Activated T-cell treated with anti-CD3 and anti-CD28 coated beads for 24 hours (primary cell): ENCODE data around the gene AIFM1.

Experiments
- DNase-seq: peaks from one replicate; pipeline ENCODE4 v3.0.0-alpha.2; 2020; ENCODE audit warnings: low read depth

AIFM1 gene

DNA sequence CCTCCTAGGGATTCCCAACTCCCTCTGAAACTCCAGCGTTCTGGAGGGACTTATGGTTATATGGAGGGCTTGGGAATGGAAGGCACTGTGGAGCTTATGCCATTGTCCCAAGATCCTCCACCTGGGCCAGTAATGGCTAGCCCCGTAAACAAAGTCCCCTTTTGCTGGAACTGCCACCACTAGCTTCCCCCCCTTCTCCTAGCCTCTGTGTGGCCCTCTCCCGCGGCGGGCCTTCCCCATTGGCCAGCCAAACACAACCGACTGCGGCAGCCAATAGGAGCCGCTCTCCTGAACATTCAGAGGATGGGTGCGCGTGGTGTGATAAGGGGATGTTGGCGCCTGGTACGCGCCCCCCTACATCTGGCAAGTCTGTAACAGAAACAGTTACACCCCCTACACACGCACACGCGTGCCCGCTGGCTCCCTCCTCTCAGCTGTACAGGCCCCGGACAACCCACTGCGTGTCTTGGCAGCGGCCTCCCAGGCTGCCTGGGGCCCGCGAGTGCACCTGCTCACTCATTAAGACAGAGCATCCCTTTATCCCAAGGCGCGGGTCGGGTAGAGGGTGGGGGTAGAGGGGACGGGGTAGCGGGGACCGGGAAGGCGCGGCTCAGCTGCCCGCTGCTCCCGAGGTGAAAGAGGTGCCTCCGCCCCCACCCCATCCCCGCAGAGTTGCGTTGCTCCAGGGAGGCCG, 5.3 kb upstream of the AIFM1 start:
- DNase-seq = peak; percentile 41

DNA sequence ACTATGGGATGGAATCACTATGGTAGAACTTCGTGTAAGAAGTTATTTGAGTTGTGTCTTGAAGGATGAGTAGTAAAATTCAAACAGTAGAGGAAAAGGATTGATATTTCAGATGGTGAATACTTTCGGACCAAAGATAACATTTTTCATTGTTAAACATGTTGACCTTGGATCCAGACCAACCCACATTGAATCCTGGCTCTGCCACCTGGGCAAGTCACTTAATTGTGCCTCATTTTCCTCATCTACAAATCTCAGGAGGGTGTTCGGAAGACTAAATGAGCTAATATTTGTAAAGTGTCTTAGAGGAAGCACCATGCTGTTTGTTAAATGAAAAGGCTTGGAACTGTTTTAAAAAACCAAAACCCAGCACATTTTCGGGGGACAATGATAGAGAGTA, 1.4 kb upstream of the AIFM1 start:
- no peak for DNase-seq

DNA sequence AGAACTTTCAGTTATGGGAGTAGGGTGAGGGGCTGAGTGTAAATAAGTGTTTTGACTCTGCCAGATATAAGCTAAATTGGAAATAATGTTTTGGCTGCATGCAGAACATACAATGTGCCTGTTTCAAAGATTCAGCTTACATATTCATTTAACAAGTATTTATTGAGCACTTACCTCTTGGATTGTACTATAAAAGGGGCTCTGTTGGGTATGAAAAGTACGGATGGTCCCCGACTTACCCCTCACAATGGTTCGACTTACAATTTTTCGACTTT, 799 bp upstream of the AIFM1 start:
- DNase-seq = no peak

DNA sequence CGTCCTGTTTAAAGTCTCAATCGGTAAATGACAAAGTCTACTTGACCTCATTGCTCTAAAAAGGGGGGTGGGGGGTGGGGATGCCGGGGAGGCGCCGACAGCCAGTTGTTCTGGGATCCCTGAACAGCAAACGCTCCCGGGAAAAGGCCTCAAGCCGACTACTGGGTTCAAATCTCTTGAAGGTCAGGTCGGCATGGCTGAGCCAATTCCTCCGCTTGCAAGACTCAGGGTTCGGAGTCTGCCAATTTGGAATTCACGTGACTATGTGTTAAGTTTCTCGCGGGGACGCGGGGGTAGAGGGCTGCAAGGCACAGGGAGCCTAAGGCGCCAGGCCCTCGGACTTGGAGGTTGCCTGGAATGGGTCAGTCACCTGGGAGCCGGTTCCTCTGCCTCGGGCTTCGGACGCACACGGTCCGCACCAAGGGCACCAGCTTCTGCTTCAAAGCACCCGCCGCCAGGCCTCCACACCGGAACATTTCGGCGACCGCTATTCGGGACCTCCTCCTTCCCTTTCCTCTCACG, 399 bp downstream of the AIFM1 start:
- DNase-seq = no peak

DNA sequence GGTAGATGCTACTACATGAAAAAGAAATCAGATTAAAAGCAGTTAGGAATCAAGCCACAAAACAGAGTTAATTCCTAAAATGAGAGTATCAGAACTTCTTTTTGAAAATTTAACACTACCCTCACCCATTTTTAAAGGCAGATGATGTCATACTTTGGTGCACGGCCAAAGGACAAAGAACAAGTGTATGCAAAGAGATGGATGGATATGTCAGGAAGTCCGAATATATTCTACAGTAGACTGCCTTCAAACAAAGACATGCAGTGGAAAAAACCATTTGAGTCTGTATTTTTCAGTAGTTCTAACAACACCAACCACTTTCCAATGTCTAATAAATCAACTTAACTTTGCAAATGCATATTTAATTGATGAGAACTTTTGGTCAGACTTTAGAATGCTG, 2.2 kb downstream of the AIFM1 start:
- DNase-seq = no peak

DNA sequence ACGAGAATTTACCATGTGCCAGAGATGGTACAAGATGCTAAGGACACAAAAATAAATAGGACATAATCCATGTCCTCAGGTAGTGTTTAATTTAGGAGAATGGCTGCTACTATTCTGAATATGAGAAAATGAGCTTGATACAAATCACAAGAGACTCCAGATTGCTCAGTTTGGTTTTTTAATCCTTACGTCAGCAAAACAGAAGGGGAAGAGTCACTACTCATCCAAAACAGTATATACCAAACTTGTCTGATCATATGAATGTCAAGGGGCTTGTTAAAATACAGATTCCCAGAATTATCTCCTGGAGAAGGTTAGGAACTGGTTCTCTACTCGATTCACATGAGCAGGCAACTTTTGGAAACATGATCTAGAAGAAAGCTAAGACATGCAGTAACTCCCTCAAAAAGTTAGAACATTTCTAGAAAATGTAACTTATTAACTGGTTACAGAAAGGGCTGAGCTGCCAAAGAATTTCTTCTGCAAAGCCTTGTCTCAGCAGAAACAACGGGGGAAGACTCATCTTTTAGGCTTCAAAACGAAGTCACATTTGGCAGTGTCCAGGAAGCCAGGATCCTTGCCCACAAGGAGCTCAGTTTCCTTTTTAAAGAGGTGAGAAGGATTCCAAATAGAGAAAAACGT, 3.4 kb downstream of the AIFM1 start:
- DNase-seq = no peak

DNA sequence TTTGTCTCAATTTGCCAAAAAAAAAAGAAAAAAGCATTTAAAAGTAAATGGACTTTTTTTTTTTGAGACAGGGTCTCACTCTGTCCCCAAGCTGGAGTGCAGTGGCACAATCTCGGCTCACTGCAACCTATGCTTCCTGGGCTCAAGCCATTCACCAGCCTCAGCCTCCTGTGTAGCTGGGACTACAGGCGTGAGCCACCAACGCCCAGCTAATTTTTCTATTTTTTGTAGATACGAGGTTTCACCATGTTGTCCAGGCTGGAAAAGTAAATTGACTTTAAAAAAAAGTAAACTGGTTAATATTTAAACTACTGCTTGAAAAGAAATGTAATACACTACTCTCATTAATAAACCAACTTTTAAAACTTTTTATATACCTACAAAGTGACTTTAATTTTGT, 5.9 kb downstream of the AIFM1 start:
- DNase-seq = no peak

DNA sequence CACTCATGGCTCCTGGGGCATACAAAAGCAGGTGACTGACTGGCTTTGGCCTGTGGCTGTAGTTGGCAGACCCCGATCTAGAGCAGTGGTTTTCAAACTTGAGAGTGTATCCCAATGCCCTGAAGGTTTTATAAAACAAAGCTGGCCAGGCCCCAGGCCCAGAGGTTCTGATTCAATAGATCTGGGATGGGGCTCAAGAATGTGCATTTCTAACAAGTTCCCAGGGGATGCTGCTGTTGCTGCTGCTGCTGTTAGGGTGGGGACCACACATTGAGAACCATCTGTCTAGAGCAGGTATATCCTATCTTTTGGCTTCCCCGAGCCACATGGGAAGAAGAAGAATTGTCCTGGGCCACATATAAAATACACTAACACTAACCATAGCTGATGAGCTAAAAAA, 7.3 kb downstream of the AIFM1 start:
- no peak for DNase-seq

DNA sequence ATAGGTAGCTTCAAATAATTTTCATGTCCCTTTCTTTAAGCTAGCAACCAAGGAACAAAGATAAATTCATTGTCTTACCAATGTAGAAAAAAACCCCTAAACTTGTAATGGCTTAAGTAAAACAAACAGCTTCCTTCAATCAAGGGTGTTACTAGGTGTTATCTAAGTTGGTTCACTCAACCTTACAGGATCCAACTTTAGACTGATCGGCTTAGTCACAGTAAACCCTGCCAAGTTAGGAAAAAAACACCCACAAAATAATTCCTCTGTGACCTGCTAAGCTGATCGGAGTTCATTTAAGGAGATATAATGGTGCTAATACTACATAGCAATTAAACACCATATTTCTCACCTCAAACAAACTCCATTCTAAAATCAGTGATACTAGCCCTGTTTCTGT, 10.1 kb downstream of the AIFM1 start:
- DNase-seq = no peak

DNA sequence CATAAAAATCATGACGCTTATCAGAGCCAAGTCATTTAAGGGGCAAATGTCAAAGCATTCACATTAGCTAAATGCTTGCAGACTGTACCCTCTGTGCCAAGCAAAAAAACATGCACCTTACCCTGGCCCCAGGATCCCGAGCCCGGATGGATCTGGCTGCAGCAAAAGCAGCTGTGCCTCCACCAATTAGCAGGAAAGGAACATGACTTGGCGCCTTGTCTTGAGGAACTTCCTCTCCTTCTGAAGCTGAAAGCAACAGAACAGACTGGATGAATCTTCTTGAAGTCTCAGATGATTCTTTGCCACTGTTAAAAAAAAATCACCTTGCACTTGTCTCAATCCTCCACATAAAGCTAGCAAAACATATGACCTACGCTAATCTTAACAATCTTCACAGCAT, 18.0 kb downstream of the AIFM1 start:
- DNase-seq = no peak

DNA sequence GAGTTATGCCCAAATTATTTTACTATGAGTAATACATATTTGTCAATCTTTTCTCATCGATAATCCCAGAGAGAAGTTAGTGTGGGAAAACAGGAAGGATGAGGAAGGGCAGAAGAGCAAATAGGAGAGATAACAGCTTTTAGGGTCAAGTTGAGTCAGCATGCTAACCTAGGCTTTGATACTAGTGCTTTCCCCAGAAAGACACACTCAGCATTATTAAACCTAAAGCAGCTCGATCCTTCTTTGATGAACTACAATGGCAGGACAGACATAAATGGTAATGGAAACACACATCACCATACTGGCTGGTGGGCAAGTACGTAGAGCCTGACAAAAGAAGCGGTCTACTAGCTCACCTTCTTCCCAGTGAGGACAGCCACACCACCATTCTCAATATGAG, 20.5 kb downstream of the AIFM1 start:
- DNase-seq = no peak

DNA sequence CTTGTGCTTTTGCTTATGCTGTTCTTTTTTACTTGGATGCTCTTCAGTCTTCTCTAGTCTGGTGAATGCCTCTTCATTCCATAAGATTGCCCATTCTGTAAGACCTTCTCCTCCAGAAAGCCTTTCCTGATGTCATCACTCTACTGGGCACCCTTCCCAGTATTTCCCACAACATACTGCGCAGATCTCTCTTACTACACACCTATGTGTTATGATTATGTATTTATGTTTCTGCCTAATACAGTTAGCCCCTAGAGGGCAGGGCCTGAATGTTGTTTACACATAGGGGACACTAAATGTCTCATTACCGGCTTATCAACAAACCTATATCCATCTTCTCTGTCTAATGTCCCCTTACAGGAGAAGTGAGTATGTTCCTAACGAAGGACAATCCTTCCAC, 21.1 kb downstream of the AIFM1 start:
- DNase-seq = no peak

DNA sequence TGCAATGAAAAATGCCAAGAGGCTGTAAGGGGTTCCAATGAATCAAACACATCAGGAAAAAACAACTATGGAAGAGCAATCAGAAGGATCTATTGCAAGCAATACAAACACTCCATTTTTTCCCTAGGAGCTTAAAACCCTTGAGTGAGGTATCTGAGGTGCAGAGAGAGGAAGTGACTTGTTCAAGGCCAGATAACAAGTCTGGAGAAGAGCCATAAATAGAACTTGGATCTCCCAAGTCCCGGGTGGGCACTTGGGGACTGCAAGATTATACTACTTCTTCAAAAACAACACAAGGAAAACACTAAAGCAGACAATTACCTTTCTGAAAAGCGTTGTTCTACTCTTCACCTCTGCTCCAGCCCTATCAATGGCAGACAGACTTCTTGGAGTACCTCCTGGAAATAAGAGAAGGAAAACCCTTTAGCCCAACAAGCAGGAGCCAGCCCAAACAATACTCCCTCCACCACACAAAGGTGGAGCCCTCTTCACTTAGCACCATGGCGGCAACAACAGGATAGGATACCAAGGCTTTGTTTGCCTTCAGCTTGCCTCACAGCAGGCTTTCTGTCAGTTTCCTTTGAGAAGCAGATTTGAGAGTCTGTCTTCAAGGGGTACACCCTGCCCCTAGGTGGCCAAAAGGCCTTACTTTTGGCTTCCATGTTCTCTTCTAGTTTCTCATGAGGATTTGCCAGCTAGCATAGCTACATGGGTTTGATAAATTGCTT, 26.0 kb downstream of the AIFM1 start:
- DNase-seq = no peak

DNA sequence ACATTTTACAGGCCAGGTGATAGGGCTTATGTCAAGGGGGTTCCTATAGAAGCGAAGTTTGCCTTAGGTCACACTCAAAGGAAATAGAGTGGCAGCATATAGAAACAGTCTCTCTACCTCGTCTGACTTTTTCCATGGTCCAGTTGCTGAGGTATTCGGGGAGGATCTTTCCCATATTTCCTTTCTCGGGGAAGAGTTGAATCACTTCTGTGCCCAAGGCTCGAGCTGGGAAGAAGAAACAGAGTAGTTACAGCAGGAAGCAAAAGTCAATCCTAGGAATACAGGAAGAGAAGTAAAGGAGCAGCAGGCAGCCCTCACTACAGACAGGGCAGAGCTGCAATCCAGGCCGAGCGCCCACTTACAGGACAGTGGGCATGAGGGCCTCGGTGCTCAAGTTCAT, 28.7 kb downstream of the AIFM1 start:
- no peak for DNase-seq

DNA sequence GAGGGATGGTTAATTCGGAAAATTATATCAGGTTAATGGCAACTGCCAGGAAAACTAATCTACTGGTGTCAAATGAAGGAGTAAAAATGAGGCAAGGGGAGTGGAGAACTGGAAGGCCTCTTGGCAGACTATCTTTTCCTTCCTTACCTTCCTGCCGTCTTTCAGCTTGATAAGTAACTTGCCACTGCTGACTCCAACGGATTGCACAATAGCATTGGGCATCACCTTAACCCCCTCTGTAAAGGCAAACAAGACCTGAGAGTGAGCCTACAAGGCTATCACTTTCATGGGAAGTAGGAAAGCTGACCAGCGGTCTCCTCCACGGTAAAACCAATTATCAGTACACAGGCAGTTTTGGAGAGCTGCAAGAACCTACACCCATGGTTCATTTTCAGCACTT, 29.1 kb downstream of the AIFM1 start:
- no peak for DNase-seq

DNA sequence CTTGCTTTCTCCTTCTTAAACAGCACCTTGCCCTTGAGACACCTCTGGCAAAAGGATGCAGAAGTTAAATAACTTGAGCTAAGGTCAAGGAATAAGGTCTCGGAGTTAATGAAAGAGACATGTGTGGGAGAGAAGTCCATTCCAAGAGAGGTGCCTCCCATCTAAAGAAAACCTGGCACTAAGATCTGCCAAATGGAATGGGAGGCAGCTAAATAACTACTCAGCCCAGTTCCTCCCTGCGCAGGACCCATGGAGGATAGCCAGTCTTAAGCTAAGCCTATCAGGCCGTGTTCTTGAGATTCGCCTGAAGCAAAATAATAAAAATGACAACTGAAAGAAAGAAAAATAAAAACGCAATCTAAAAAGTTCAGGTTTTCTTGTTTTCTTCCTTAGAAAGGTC, 34.7 kb downstream of the AIFM1 start:
- no peak for DNase-seq

DNA sequence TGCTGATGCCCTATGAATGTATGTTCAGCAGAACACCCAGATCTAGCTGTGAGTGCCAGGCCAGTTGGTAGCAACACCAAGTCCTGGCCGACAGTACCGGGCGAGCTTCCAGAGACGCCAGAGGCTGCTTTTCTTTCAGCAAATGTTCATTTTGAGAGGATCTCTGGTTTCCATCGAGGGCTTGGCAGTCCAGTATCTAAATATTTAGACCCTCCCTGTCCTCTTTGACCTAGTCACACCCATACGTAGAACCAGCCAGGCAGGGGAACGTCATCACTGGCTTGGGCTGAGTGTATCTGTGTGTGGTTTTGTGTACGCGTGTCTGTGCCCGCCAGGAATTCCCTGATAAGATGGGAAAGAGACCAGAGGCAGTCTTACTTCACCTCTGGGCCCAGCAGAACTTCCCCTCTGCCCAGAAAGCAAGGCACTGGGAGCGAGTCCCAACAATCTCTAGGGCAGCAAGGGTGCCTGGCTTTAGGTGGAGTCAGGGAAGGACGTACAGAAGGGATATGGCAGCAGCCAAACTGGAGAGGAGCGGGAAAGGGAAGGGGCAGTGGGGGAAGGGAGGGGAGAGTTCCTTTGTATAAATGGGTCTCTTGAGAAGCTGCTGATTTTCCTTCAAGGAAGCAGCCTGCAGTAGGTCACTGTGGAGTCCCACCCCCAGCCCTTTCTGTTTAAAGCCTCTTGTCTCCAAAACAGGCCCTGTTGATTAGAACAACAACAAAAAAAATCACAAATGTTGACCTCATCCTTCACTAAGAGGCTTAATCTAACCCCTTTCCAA, 40.4 kb downstream of the AIFM1 start:
- DNase-seq = no peak

DNA sequence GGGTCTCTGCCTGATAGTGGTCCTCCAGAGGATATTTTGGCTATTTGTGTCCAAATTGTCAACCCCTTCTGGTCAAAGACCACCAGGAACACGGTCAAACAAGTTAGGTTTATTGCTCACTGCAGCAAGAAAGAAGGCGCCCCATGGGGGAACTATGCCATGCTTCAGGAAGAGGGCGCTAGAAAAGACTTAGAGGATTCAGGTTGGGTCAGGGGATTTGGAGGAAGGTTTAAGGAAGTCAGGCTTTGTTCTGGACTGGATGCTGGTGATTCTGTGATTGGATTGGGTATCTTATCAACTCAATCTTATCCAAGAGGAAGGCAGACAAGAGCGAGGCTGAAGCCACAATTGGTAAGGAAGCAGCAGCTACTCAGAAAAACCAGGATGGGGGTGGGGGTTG, 41.1 kb downstream of the AIFM1 start:
- no peak for DNase-seq

DNA sequence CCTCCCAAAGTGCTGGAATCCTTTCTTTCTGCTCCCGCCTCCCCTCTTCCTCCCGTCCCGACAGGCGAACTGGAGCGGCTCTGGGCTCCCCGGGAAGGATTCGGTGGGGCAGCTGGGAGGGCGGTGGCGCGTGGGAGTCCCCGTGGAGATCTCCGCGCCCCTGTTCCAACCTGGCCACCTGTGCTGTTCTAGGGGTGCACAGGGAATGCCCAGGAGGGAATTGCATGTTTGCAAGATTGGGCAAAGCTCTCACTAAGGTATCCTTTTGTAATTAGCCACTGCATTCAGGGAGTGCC, 44.2 kb downstream of the AIFM1 start:
- no peak for DNase-seq

DNA sequence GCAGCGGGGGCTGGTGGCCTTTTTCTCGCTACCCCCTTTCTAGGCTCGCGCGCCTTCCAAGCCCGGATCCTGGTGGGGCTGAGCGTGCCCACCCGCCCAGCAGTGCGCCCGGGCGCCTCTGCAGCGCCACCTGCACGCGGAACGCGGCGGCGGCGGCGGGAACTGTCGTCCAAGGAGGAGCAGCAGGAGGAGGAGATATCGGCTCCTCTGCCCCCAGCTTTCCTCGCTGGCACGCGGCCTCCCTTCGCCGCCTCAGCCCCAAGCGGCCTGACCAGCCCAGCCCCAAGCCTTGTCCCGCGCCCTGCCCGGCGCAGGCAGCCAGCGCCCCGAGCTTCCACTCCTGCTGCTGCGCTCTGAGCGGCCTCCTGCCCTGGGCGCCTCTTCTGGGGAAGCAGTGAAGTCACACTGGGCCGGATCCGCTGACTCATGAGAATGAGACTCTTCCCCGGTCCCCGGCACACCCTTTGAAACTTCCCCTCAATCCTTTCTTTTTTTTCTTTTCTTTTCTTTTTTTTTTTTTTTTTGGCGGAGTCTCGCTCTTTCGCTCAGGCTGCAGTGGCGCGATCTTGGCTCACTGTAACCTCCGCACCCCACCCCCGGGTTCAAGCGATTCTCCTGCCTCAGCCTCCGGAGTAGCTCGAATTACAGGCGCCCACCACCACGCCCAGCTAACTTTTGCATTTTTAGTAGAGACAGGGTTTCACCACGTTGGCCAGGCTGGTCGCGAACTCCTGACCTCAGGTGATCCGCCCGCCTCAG, 44.7 kb downstream of the AIFM1 start:
- peak; percentile 51 for DNase-seq

DNA sequence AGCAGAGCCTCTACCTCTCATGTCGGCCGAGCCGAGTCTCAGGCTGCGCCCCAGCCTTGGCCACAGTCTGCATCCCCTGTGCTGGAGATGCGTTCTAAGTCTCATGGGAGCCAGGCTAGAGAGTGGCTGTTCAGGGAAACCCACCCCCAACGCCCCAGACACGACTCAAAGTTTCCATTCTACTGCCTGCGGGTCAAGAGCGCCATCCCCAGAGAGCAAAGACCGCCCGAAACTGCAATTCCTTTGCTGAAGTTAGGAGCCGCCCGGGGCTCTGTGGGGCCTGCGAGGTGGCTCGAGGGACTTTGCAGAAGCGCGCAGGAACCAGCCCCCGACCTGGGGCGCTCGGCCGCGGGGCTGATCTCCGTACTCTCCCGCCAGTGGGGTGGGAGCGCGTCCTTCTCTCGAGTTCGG, 45.3 kb downstream of the AIFM1 start:
- DNase-seq = no peak

DNA sequence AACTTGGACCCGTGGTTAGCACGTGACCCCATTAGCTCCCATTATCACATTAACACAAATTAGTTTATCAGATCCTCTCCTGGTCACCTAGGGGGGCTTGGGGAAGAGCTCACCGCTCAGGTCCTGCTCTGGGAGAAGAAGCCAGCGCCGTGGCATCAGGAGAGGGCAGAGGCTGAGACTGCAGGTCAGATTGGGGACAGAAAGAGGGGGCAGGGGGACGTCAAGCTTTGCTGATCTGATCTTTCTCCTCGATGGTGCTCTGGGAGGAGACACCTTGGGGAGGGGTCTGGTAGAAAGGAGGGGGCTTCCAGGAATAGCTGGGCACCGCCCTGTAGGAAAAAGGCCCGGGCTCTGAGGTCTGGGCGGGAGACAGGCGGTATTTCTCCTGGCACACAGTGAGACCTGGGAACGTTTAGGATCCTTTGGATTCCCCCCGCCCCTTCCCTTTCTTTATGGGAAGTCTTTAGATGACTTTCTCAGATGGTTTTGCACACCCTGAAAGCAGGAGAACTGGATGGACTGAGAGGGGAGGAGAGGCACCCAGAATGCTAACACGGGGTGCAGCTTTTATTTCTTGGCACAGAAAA, 46.2 kb downstream of the AIFM1 start:
- no peak for DNase-seq
